GM18870 (cell line): ENCODE results near the gene GSTM4.

Source experiments
- ATAC-seq: cut with Tn5 transposase; IDR thresholded peaks from one replicate; pipeline ENCODE4 v1.9.1; 2021; ENCODE audit warnings: moderate library complexity; ENCODE audit not compliant: unreplicated experiment

The GSTM4 gene

GRCh38 chr1:109636201-109636952 lies 19.5 kb upstream of the GSTM4 start:
- no peak for ATAC-seq

- ATAC-seq = no peak
These were observed 18.5 kb upstream of the GSTM4 start for GRCh38 chr1:109637446-109637845.

- no peak for ATAC-seq
These were observed 16.6 kb upstream of the GSTM4 start for GRCh38 chr1:109639063-109639840.

- ATAC-seq = no peak
These were observed 16.1 kb upstream of the GSTM4 start for GRCh38 chr1:109639841-109640184.

GRCh38 chr1:109640285-109640865 lies 15.5 kb upstream of the GSTM4 start:
- ATAC-seq = no peak

- no peak for ATAC-seq
These were observed 14.7 kb upstream of the GSTM4 start for GRCh38 chr1:109641078-109641740.

GRCh38 chr1:109641861-109642260 lies 14.0 kb upstream of the GSTM4 start:
- ATAC-seq = no peak

GRCh38 chr1:109642626-109643025 lies 13.3 kb upstream of the GSTM4 start:
- ATAC-seq = no peak

GRCh38 chr1:109643385-109644230 lies 12.3 kb upstream of the GSTM4 start:
- no peak for ATAC-seq

- ATAC-seq = no peak
These were observed 11.2 kb upstream of the GSTM4 start for GRCh38 chr1:109644670-109645069.

- ATAC-seq = no peak
These were observed 6.4 kb upstream of the GSTM4 start for GRCh38 chr1:109649491-109649914.

- no peak for ATAC-seq
These were observed 5.3 kb upstream of the GSTM4 start for GRCh38 chr1:109650609-109651008.

GRCh38 chr1:109652402-109652801 lies 3.5 kb upstream of the GSTM4 start:
- no peak for ATAC-seq

GRCh38 chr1:109653306-109653705 lies 2.6 kb upstream of the GSTM4 start:
- ATAC-seq = no peak

GRCh38 chr1:109654519-109654918 lies 1.4 kb upstream of the GSTM4 start:
- no peak for ATAC-seq

- ATAC-seq = no peak
These were observed 1.5 kb downstream of the GSTM4 start for GRCh38 chr1:109657395-109657794.

GRCh38 chr1:109657970-109658369 lies 2.1 kb downstream of the GSTM4 start:
- ATAC-seq = no peak

GRCh38 chr1:109658533-109659042 lies 2.7 kb downstream of the GSTM4 start:
- no peak for ATAC-seq

GRCh38 chr1:109659145-109659544 lies 3.2 kb downstream of the GSTM4 start:
- no peak for ATAC-seq

GRCh38 chr1:109659997-109660690 lies 4.2 kb downstream of the GSTM4 start:
- ATAC-seq = no peak
